HG03159 (cell line): ENCODE results near the gene CD46.

Experiments
- ATAC-seq: cut with Tn5 transposase; IDR thresholded peaks from one replicate; pipeline ENCODE4 v1.9.1; 2021; ENCODE audit warnings: mild to moderate bottlenecking, moderate library complexity; ENCODE audit not compliant: unreplicated experiment

The CD46 gene

GRCh38 chr1:207793327-207793726 lies 41.5 kb downstream of the CD46 start:
- ATAC-seq: no peak

DNA sequence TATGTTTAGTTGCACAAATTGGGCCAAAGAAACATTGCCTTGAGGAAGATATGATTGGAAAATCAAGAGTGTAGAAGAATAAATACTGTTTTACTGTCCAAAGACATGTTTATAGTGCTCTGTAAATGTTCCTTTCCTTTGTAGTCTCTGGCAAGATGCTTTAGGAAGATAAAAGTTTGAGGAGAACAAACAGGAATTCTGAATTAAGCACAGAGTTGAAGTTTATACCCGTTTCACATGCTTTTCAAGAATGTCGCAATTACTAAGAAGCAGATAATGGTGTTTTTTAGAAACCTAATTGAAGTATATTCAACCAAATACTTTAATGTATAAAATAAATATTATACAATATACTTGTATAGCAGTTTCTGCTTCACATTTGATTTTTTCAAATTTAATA lies 43.0 kb downstream of the CD46 start:
- ATAC-seq: no peak

DNA sequence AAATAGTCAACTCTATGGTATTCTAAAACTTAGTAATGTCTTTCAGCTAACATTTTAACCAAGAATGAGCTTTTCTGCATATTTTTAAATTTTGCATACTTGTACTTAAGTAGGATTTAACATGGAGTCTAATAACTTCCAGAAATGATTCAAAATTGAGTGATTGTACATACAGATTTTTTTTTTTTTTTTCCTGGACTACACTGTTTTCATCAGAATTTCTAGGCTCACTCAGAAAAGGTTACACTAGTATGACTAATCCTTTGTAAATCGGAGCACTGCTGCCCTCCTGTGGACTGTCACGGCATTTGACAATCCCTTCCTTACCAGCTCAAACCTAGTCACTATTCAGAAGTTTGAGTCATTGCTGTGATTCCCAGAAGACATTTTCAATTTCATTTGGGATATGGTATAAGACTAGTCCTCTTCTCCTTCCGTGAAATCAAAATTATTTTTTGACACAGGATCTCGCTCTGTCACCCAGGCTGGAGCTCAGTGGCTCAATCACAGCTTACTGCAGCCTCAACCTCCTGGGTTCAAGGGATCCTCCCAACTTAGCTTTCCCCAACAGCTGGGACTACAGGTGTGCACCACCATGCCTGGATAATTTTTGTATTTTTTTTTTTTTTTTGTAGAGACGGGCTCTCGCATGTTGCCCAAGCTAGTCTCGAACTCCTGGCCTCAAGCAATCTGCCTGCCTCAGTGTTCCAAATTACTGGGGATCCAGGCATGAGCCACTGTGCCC lies 45.5 kb downstream of the CD46 start:
- peak; percentile 70 for ATAC-seq

GRCh38 chr1:207798847-207799246 lies 47.0 kb downstream of the CD46 start:
- ATAC-seq: no peak

DNA sequence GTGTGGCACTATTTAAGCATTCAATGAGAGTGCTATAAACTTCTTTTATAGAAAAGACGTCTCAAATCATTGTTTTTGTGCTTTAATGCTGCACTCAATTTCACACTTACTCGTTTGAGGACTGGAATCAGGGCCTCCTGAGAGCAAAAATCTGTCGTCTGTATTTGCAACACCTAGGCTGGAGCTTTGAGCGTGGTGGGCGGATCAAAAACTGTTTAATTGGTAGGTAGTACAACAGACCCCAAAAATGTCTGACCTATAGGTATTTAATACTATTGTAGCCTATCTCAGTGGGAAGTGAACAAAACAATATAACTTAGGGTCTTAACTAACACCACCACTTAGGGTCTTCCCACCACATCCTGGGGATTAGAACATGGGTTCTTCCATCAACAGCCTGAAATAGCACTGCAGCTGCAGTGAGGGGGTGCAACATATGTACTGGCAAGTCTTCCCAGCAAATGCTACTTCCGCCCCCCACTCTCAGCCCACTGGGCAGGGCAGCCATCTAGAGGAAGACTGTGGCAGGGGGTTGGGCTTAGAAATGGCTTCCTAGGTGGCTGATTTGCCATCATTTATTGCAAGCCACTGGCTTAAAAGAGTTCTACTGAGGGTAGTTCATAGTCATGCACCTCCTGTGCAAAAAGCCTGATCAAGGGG lies 48.3 kb downstream of the CD46 start:
- no peak for ATAC-seq

GRCh38 chr1:207801819-207802218 lies 50.0 kb downstream of the CD46 start:
- ATAC-seq: no peak

DNA sequence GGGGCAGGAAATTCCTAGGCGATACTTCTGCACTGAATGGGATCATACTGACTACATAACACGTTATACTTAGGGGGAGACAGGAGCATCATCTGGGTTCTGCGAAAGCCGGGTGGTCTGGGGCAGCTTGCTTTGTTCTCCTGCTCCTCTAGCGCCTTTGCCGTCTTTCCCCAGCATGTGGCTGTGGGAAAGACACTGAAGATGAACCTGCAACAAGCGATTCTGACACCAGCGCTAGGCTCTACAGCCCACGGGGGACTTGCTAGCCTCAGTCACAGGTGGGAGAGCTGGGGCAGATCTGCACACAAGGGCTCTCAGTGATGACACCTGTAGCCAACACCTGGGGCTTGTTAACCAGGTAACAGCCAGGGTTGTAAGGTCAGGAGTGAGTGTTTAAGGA lies 51.8 kb downstream of the CD46 start:
- ATAC-seq: no peak

DNA sequence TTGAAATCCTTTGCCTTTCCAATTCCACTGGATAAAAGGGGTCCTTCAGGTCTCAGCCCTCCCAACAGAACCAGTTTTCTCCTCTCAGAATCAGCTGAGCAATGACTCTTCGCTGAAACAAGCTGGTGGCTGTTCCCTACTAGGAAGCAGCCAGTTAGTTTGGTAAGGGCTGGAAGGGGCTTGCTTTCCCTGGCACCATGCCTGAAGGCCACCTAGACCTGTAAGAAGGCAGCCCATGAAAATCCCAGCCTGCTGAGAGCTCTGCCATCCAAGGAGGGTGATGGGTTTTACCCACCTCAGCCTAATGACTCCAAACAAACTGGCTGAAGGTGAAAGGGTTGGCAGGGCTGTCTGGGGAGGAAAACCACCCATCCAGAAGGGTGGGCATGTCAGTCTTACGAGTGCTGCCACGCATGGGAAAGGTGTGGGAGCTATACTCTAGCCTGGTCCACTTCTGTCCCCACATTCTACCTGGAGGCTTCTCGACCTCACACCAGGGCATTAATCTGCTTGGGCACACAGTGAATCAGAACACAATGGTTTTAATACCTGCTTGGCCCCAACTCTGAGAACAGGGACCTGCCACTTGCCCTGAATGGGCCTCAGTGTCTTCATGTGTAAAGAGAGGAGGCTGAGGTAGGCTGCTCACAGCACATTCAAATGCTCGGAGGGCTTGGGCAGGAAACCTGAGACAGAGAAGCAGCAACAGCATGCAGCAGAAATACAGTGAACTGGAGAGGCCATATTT lies 53.0 kb downstream of the CD46 start:
- no peak for ATAC-seq

- ATAC-seq: no peak
Measured at GRCh38 chr1:207805841-207806421, 54.1 kb downstream of the CD46 start.

GRCh38 chr1:207806531-207807325 lies 54.9 kb downstream of the CD46 start:
- no peak for ATAC-seq

- no peak for ATAC-seq
Measured at GRCh38 chr1:207807326-207807689, 55.5 kb downstream of the CD46 start.

DNA sequence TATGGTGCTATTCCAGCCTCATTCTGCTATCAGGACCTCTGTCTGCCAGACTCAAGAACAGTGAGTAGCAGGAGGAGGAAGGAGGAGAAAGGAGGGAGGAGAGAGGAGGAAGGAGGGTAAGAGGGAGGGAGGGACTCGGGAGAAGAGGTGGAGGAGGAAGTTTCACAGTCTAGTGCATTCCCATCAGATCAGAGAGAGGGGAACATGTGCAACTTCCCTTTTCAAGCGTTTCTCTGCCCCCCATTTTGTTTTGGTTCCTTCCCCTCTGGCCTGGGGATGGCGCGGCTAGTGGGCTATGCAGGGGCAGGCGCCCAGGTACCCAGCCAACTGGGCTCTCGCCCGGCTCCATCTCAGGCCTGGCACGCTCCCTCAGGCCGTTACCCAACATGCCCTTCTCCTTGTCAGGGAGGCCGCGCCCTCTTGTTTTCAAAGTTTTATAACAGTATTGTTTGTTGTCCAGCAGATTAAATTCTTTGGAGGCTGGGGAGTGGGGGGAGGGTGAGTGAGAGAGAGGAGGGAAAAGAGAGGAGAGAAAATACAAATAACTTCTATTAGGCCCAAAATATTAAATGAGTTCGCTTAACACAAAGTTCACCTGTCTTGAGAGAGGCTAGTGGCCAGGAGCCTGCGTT lies 56.0 kb downstream of the CD46 start:
- no peak for ATAC-seq

DNA sequence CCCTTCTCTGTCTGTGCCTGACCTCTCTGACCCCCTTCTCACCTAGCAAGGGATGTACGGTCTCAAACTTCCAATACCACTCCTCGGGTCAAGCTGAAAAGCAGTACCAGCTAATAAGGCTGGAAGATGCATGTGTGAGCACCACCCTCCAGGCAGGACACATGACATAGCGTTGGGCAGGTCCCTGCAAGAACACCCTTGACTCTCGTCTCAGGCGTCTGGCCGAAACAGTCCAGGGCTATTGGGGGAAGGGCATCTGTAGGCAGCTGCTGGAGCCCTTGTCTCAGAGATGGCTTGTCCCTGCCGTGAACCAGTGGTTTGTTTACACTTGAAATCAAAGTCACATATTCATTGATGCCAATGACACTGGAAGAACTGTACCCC lies 56.5 kb downstream of the CD46 start:
- ATAC-seq: no peak

DNA sequence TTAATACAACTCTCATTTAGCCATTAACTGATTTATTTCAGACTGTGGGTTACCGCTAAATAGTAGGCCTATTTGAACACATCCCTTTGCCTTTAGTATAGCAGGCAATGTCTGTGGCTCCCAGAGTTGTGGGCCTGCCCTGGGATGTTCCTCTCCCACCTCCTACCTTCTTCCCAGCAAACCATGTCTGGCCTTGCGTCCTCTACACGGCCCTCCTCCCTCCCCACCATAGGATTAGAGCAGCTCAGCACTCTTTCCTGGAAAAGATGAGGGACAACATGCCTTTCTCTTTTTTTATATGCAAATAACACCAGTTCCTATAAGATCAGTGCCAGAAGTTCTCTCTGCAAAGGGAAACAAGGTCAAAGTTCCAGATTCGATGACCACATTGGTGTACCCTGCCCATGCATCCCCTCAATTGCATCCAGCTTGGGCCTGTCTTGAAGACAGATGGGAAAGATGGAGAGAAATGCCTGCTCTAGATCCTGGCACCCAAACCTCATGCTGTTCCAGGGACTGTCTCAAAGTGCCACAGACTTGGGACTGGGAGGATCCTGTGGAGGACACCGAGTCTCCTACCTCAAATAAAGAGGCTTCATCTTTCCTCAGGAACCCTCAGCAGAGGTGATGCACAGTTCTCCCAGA lies 57.2 kb downstream of the CD46 start:
- no peak for ATAC-seq

DNA sequence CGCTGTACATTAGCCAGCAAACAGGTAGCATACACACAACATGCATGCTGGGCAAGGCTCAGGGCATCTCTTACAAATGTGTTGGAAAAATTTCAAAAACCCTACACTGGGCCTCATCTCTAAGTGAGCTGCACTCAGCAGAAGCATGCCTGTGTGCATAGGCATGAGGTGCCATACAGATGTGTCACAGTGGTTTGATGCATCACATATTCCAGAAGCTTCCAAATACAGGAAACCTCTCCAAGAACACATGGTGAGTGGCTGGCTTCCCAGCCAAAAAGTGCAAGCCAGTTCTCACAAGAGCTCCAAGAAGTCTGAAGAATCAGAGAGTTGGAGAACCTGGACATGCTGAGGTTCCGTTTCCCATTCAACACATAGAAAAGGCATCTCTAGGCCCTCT lies 58.3 kb downstream of the CD46 start:
- ATAC-seq: no peak

- no peak for ATAC-seq
Measured at GRCh38 chr1:207810606-207811295, 58.9 kb downstream of the CD46 start.

DNA sequence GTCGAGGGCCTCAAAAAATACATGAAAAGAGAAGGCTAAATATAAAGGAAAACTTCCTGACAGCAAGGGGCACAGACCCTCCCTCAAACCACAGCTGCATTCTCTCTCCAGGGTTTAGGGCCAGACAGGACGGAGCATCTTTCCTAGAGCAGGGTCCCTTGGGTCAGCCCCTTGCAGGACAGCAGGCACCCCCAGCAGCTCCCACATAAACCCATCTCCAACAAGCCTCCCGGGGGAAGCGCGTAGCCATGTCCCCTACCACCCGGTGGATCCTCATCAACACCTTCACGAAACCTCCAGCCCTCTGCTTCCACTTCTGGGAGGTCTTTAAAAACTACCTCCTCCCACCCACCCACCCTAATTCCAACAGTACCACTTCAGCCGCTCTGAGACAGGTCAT lies 59.5 kb downstream of the CD46 start:
- no peak for ATAC-seq

- no peak for ATAC-seq
Measured at GRCh38 chr1:207811920-207812720, 60.3 kb downstream of the CD46 start.
